Body of pancreas (tissue), 4 donors: ENCODE measurements around the gene SLC39A13. TPM values are rescaled to one million over a fixed set of nuclear protein-coding genes. Genes with fewer than 3 reads are reported as not detected.

Source experiments
- ATAC-seq: fragments of 150-250 bp; one replicate; pipeline ENCODE4 v1.9.1; 2016
- DNase-seq, 4 donors: peaks; one replicate each; pipeline ENCODE4 v3.0.0-alpha.2; 2019
- H3K27ac ChIP-seq, 4 donors: fragments of 200-600 bp; sonication (generic); 1 replicate in 3 of 4; 2 replicates in 1 of 4; pipeline versions ENCODE4 v1.5.1 to v1.6.1; 2016 to 2019; ENCODE audit warnings: mild to moderate bottlenecking in 1 of 4, mixed read lengths in 1 of 4, moderate library complexity in 1 of 4
- H3K27me3 ChIP-seq, 2 donors: fragments of 200-600 bp; sonication (generic); one replicate each; pipeline ENCODE4 v1.6.0; 2016; ENCODE audit warnings: mild to moderate bottlenecking in 1 of 2
- H3K36me3 ChIP-seq, 2 donors: fragments of 200-600 bp; sonication (generic); replicated peaks in 1 of 2; 2 replicates each; pipeline ENCODE4 v1.5.1; 2016; ENCODE audit warnings: low read depth in 2 of 2; ENCODE audit not compliant: insufficient read depth in 1 of 2
- H3K4me1 ChIP-seq: fragments of 200-600 bp; sonication (generic); one replicate; pipeline ENCODE4 v1.6.0; 2016
- H3K4me3 ChIP-seq, 2 donors: fragments of 200-600 bp; sonication (generic); 1 replicate in 1 of 2; 2 replicates in 1 of 2; pipeline ENCODE4 v1.5.1; 2016 to 2019
- H3K9me3 ChIP-seq, 3 donors: fragments of 200-600 bp; sonication (generic); 1 replicate in 2 of 3; 2 replicates in 1 of 3; pipeline ENCODE4 v1.5.1; 2016
- POLR2A ChIP-seq, 3 donors: fragments of 450-650 bp; IDR thresholded peaks; one replicate each; pipeline ENCODE4 v1.6.1; 2016; ENCODE audit warnings: antibody characterized with exemption in 3 of 3, mild to moderate bottlenecking in 2 of 3
- WGBS, 2 donors: methylation state at CpG; one replicate each; pipeline ENCODE4 v1.1.5; 2017; 5-methylcytosine and 5-hydroxymethylcytosine counted together
- intact Hi-C: fragments of 100-400 bp; cut with DNase I; formaldehyde crosslinking; loops from one replicate; pipeline ENCODE4 v1.15.1; 2023
- total RNA-seq, 2 donors: library from RNA; depleted of rRNA; stranded (reverse); fragments of >200 nt; gene quantifications; one replicate each; pipeline ENCODE4 v1.1.0, GENCODE V29; 2016
- TF ChIP-seq, protein P1 (sequence below), 7 experiments: fragments of 450-650 bp in 4 of 7; fragments of 200-600 bp in 3 of 7; sonication (generic) in 3 of 7; IDR thresholded peaks; one replicate each; pipeline ENCODE4 v1.5.1; 2016 to 2019; ENCODE audit warnings: antibody characterized with exemption in 7 of 7

SLC39A13 gene
- total RNA-seq = 10 to 100 TPM; 54.7 TPM

GRCh38 chr11:47407746-47408590, at the start of gene SLC39A13:
Gene SLC39A13 (plus strand): TSS chr11:47408590. CDS start chr11:47410095, 1,505 bp downstream.
- Histone ChIP-seq H3K36me3 (no peaks in the 10 kb centered on the region), H3K9me3 (no peaks in the 10 kb centered on the region), H3K27ac (peak within 1 kb of the TSS; percentile 87 to 90 (median 88)), H3K27me3 (no peaks in the 10 kb centered on the region), H3K4me1 (peaks cover 28% of the 10 kb centered on the region), H3K4me3 (peak within 1 kb of the TSS; percentile 49 to 63)
- DNase-seq = peak; percentile 95
- TF ChIP-seq, protein P1, sequence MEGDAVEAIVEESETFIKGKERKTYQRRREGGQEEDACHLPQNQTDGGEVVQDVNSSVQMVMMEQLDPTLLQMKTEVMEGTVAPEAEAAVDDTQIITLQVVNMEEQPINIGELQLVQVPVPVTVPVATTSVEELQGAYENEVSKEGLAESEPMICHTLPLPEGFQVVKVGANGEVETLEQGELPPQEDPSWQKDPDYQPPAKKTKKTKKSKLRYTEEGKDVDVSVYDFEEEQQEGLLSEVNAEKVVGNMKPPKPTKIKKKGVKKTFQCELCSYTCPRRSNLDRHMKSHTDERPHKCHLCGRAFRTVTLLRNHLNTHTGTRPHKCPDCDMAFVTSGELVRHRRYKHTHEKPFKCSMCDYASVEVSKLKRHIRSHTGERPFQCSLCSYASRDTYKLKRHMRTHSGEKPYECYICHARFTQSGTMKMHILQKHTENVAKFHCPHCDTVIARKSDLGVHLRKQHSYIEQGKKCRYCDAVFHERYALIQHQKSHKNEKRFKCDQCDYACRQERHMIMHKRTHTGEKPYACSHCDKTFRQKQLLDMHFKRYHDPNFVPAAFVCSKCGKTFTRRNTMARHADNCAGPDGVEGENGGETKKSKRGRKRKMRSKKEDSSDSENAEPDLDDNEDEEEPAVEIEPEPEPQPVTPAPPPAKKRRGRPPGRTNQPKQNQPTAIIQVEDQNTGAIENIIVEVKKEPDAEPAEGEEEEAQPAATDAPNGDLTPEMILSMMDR (IDR thresholded peaks at IDR 0.05) = peak; percentile 61 to 96 (median 80)
- peak; percentile 90 to 97 (median 93) for TF ChIP-seq POLR2A (IDR thresholded peaks at IDR 0.05)
- WGBS, 2 donors = 1 to 6% methylated on average over 6 to 64 of the region's 70 CpGs
- intact Hi-C loops = no loop called here
- ATAC-seq = peak; percentile 94

- TF ChIP-seq, protein P1 (IDR thresholded peaks at IDR 0.05) = no peak
- no peak for TF ChIP-seq POLR2A (IDR thresholded peaks at IDR 0.05)
- no peak for ATAC-seq
- Histone ChIP-seq H3K27ac (no peak overlapping the region), H3K27me3 (no peaks in the 10 kb centered on the region), H3K9me3 (no peaks in the 10 kb centered on the region), H3K36me3 (no peaks in the 10 kb centered on the region), H3K4me3 (no peak overlapping the region), H3K4me1 (peaks cover 13% of the 10 kb centered on the region)
- WGBS, 2 donors = 60 to 67% methylated on average over 5 to 14 of the region's 14 CpGs
- intact Hi-C loops = no loop called here
- DNase-seq = no peak
Observed at GRCh38 chr11:47358731-47359051, 49.7 kb upstream of the SLC39A13 start.

GRCh38 chr11:47359162-47359561, 49.2 kb upstream of the SLC39A13 start:
- WGBS, 2 donors = 67 to 79% methylated on average over 7 of the region's 7 CpGs
- intact Hi-C loops = no loop called here
- no peaks in the 10 kb centered on the region for H3K9me3 ChIP-seq
- ATAC-seq = no peak
- TF ChIP-seq, protein P1 (IDR thresholded peaks at IDR 0.05) = no peak
- H3K4me1 ChIP-seq = peaks cover 13% of the 10 kb centered on the region
- no peaks in the 10 kb centered on the region for H3K36me3 ChIP-seq
- no peak for DNase-seq
- no peak overlapping the region for H3K27ac ChIP-seq
- no peak overlapping the region for H3K4me3 ChIP-seq
- H3K27me3 ChIP-seq = no peaks in the 10 kb centered on the region

DNA sequence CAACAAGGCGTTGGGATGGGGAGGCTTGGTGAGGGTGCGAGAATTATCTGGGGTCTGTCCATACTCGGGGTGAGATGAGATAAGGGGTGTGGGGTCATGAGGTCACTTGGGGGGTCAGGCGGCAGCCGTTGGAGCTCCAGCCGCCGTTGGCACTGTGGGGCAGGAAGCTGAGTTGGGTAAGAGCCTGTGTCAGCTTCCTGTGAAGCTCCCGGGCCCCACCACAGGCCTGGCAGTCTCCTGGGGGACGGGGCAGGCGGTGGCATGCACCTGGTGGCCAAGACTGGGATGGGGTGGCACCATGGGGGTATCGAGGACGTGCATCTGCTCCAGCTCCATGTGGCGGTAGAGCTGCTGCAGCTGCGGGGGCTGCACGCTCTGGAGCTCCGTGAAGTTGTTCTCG, 48.8 kb upstream of the SLC39A13 start:
- ATAC-seq = no peak
- Histone ChIP-seq H3K27me3 (no peaks in the 10 kb centered on the region), H3K27ac (no peak overlapping the region), H3K9me3 (no peaks in the 10 kb centered on the region), H3K36me3 (no peaks in the 10 kb centered on the region), H3K4me3 (no peak overlapping the region), H3K4me1 (peaks cover 12% of the 10 kb centered on the region)
- DNase-seq = no peak
- 76 to 77% methylated on average over 10 to 17 of the region's 17 CpGs for WGBS, 2 donors
- intact Hi-C loops = no loop called here
- TF ChIP-seq, protein P1 (IDR thresholded peaks at IDR 0.05) = no peak
- no peak for TF ChIP-seq POLR2A (IDR thresholded peaks at IDR 0.05)

- TF ChIP-seq POLR2A (IDR thresholded peaks at IDR 0.05) = no peak
- TF ChIP-seq, protein P1 (IDR thresholded peaks at IDR 0.05) = no peak
- intact Hi-C loops = no loop called here
- Histone ChIP-seq H3K4me1 (peaks cover 5% of the 10 kb centered on the region), H3K27ac (no peak overlapping the region), H3K36me3 (no peaks in the 10 kb centered on the region), H3K27me3 (no peaks in the 10 kb centered on the region), H3K4me3 (no peak overlapping the region), H3K9me3 (no peaks in the 10 kb centered on the region)
- ATAC-seq (no peak), DNase-seq (no peak)
- 87 to 91% methylated on average over 15 of the region's 15 CpGs for WGBS, 2 donors
Observed at GRCh38 chr11:47360341-47360740, 48.0 kb upstream of the SLC39A13 start.
